ENCODE data around the gene ADCY9. TPM values are rescaled to one million over a fixed set of nuclear protein-coding genes. Genes with fewer than 3 reads are reported as not detected.

Gene ADCY9
- total RNA-seq, 1 experiment from 2014 or later = 7.8 TPM

- no peak for DNase-seq (ENCODE audit: low read depth)
- in situ Hi-C loops (cut with HindIII; ENCODE audit: low pct_unique_long_range_greater_than_20kb, low sequenced_read_pairs) = no loop called here
Observed at GRCh38 chr16:3924763-3925162, 191.5 kb downstream of the ADCY9 start.

GRCh38 chr16:3922241-3922640 is 194.0 kb downstream of the ADCY9 start:
- in situ Hi-C loops (cut with HindIII; ENCODE audit: low pct_unique_long_range_greater_than_20kb, low sequenced_read_pairs) = no loop called here
- DNase-seq (ENCODE audit: low read depth) = no peak

- in situ Hi-C loops (cut with HindIII; ENCODE audit: low pct_unique_long_range_greater_than_20kb, low sequenced_read_pairs) = no loop called here
- DNase-seq (ENCODE audit: low read depth) = no peak
Observed at GRCh38 chr16:3920206-3920605, 196.0 kb downstream of the ADCY9 start.

- no peak for DNase-seq (ENCODE audit: low read depth)
- in situ Hi-C loops (cut with HindIII; ENCODE audit: low pct_unique_long_range_greater_than_20kb, low sequenced_read_pairs) = no loop called here
Observed at GRCh38 chr16:3919413-3919812, 196.8 kb downstream of the ADCY9 start.

- in situ Hi-C loops (cut with HindIII; ENCODE audit: low pct_unique_long_range_greater_than_20kb, low sequenced_read_pairs) = no loop called here
- no peak for DNase-seq (ENCODE audit: low read depth)
Observed at GRCh38 chr16:3915426-3916260, 200.6 kb downstream of the ADCY9 start.

GRCh38 chr16:3912897-3913296 is 203.3 kb downstream of the ADCY9 start:
- in situ Hi-C loops (cut with HindIII; ENCODE audit: low pct_unique_long_range_greater_than_20kb, low sequenced_read_pairs) = no loop called here
- DNase-seq (ENCODE audit: low read depth) = no peak

Other genes starting within 250 kb of the ADCY9 start
- gene CREBBP, start 235.7 kb downstream of the ADCY9 start, total RNA-seq (2014; rRNA removed; shearing (Covaris generic); ENCODE audit: low replicate concordance) = 5.2 and 5.6 TPM in 2 replicates
- gene SRL, start 125.6 kb upstream of the ADCY9 start, total RNA-seq (2014; rRNA removed; shearing (Covaris generic); ENCODE audit: low replicate concordance) = not detected in 2 replicates
- gene TFAP4, start 156.6 kb upstream of the ADCY9 start, total RNA-seq (2014; rRNA removed; shearing (Covaris generic); ENCODE audit: low replicate concordance) = 35.1 TPM in 2 replicates
- gene GLIS2, start 199.6 kb upstream of the ADCY9 start, total RNA-seq (2014; rRNA removed; shearing (Covaris generic); ENCODE audit: low replicate concordance) = 5.7 and 7.4 TPM in 2 replicates
- 58.8 and 80.7 TPM in 2 replicates for gene PAM16, start 234.9 kb upstream of the ADCY9 start, total RNA-seq (2014; rRNA removed; shearing (Covaris generic); ENCODE audit: low replicate concordance)

Data from Caki2 (cell line).